GM12873 (cell line): ENCODE measurements around the gene PTTG1.

ENCODE experiments used
- TF ChIP-seq, protein P1 (sequence below): IDR thresholded peaks from 2 replicates; pipeline ENCODE4 v1.5.1; 2012; ENCODE audit warnings: low read depth, mild to moderate bottlenecking, moderate library complexity, low read length, control low read depth; ENCODE audit not compliant: insufficient read depth; ENCODE audit errors: missing control alignments

PTTG1 gene

DNA sequence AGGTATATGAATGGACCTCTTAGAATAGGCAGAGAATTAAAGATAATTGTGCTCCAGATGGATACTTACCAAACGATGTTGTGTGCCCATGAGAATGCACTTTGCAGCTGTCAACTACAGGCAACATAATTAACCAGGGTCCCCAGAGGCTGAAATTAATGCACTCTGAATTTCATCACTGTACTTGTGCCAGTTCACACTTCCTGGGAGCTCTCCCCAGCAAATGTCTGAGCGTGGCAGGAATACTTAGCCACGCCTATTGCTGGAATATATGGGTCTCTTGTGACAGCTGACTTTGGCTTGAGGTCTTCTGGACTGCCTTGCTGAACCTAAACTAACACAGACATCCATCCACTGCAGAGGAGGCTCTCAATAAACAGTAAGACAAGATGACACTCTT lies 39.3 kb upstream of the PTTG1 start:
- TF ChIP-seq, protein P1, sequence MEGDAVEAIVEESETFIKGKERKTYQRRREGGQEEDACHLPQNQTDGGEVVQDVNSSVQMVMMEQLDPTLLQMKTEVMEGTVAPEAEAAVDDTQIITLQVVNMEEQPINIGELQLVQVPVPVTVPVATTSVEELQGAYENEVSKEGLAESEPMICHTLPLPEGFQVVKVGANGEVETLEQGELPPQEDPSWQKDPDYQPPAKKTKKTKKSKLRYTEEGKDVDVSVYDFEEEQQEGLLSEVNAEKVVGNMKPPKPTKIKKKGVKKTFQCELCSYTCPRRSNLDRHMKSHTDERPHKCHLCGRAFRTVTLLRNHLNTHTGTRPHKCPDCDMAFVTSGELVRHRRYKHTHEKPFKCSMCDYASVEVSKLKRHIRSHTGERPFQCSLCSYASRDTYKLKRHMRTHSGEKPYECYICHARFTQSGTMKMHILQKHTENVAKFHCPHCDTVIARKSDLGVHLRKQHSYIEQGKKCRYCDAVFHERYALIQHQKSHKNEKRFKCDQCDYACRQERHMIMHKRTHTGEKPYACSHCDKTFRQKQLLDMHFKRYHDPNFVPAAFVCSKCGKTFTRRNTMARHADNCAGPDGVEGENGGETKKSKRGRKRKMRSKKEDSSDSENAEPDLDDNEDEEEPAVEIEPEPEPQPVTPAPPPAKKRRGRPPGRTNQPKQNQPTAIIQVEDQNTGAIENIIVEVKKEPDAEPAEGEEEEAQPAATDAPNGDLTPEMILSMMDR = no peak

DNA sequence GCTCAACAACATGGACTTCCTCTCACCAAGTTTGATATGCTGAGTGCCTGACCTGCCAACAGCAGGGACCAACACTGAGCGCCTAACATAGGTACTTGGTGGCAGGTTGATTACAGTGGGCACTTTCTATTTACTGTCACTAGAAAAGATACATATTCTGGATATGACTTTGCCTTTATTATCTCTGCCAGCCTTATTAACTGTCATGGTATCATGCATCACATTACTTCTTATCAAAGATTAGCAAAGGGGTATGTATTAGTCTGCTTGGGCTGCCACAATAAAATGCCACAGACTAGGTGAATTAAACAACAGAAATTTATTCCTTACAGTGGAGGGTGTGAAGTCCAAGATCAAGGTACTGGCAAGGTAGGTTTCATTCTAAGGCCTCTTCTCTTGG lies 37.0 kb upstream of the PTTG1 start:
- TF ChIP-seq, protein P1 = no peak

DNA sequence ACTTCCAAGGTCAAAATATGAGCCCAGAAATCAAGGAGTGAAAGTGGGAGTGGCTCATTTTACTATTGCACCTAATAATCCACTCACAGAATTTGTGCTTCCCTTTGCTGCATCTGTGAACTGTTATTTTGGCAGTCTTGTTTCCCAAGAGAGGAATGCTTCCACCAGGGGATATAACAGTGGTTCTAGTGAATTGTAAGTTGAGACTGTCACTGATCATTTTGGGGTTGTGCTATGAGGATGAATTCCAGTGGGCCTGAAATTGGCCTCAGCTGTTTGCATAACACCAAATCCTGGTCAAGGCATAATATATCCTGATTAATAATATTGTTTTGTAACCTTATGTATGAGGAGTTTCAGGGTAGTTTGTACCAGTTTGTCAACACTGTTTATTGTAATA lies 36.2 kb upstream of the PTTG1 start:
- TF ChIP-seq, protein P1 = no peak

DNA sequence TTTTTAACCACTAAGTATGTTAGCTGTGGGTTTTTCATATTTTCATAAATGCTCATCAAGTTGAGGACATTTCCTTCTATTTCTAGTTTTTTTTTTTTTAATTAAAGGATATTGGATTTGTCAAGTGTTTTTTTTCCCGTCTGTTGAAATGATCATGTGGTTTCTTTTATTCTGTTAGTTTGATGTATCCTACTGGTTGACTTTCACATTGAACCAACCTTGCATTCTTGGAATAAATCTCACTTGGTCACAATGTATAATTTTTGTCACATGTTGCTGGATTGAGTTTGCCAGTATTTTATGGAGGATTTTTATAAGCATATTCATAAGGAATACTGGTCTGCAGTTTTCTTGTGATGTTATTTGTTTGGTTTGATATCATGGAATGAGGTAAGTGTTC lies 34.2 kb upstream of the PTTG1 start:
- TF ChIP-seq, protein P1 = no peak

DNA sequence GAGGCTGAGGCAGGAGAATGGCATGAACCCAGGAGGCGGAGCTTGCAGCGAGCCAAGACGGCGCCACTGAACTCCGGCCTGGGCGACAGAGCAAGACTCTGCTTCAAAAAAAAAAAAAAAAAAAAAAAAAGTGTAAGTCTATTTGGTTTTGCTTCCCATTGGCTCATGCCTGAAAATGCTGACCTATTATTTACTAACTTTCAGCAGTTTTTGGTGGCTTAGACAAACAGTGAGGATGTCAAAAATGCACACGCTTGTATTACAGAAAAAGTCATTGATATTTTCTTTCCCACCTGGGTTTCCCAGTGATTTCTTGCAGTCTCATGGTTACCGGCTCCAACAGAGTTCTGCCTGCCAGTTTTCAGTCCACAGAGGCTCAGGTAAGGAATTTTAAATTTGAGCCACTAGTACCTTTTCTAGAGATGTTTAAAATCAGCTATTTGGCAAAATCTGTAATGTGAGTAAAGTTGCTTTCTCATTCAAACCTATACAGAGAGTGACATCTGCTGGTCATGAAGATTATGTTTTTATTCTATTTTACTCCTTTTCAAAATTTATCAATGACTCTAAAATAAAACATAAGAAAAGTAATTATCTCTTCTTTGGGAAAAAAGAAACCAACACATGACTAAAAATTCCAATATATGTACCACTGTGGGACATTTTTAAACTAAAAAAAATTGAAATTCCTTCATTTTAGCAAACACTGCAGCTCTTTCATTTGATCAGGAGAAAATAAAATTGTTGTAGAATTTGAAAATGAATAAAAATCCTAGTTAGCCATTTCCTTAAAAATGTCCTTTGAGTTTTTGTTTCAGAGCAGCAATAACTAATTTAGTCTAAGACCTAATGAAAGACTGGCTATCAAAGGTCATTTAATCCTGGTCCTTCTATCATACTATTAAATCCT lies 30.6 kb upstream of the PTTG1 start:
- TF ChIP-seq, protein P1 = peak; percentile 51

DNA sequence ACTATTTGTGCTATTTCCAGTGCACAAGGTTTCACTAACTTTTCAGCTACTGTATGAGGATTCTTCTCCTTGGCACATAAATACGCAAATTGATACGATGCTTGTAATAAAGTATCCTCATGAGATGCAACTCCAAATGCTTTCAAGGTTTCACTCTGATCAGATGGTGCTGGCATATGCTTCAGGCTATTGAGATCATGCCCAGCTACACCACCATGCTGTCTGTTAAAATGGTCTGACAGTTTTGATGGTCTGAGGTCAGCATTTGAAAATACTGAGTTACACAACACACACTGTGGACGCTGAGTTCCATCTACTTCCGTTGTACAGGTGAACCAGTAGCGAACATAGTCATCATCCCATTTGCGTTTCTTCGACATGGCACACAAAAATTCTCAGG lies 26.5 kb upstream of the PTTG1 start:
- TF ChIP-seq, protein P1 = no peak

DNA sequence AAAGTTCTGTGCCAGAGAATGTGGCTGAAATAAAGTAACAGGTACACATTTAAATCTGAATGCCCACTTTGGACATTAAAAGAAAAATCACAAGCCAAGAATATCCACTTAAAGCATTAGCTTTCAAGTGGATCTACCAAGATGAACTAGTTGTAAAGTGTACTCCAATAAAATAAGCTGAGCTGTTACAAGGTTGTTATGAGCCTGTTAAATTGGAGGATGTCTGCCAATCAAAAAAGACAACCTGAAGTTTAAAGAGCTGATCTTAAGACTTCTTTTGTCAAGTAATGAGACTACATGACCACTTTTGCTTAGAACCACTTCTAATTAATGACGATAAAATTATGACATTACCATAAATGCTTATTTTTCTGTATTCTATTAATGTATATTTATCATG lies 24.2 kb upstream of the PTTG1 start:
- TF ChIP-seq, protein P1 = no peak
